ENCODE results near the gene PHLPP1.

The PHLPP1 gene

GRCh38 chr18:62852851-62853250 is 137.5 kb downstream of the PHLPP1 start:
- no peak for DNase-seq (ENCODE audit: low read depth)

GRCh38 chr18:62856294-62856693 is 141.0 kb downstream of the PHLPP1 start:
- DNase-seq (ENCODE audit: low read depth) = no peak

- DNase-seq (ENCODE audit: low read depth) = no peak
Measured at GRCh38 chr18:62857263-62857976, 142.1 kb downstream of the PHLPP1 start.

- DNase-seq (ENCODE audit: low read depth) = no peak
Measured at GRCh38 chr18:62860062-62860461, 144.7 kb downstream of the PHLPP1 start.

GRCh38 chr18:62862466-62862865 is 147.1 kb downstream of the PHLPP1 start:
- no peak for DNase-seq (ENCODE audit: low read depth)

- no peak for DNase-seq (ENCODE audit: low read depth)
Measured at GRCh38 chr18:62863579-62864001, 148.2 kb downstream of the PHLPP1 start.

GRCh38 chr18:62865498-62865897 is 150.2 kb downstream of the PHLPP1 start:
- no peak for DNase-seq (ENCODE audit: low read depth)

- DNase-seq (ENCODE audit: low read depth) = no peak
Measured at GRCh38 chr18:62867534-62867933, 152.2 kb downstream of the PHLPP1 start.

GRCh38 chr18:62868645-62869044 is 153.3 kb downstream of the PHLPP1 start:
- no peak for DNase-seq (ENCODE audit: low read depth)

GRCh38 chr18:62870643-62871042 is 155.3 kb downstream of the PHLPP1 start:
- DNase-seq (ENCODE audit: low read depth) = no peak

- DNase-seq (ENCODE audit: low read depth) = no peak
Measured at GRCh38 chr18:62875323-62875722, 160.0 kb downstream of the PHLPP1 start.

- no peak for DNase-seq (ENCODE audit: low read depth)
Measured at GRCh38 chr18:62876111-62876510, 160.8 kb downstream of the PHLPP1 start.

- no peak for DNase-seq (ENCODE audit: low read depth)
Measured at GRCh38 chr18:62876828-62877227, 161.5 kb downstream of the PHLPP1 start.

GRCh38 chr18:62877411-62878221 is 162.3 kb downstream of the PHLPP1 start:
- DNase-seq (ENCODE audit: low read depth) = no peak

- DNase-seq (ENCODE audit: low read depth) = no peak
Measured at GRCh38 chr18:62878305-62878704, 163.0 kb downstream of the PHLPP1 start.

- no peak for DNase-seq (ENCODE audit: low read depth)
Measured at GRCh38 chr18:62880034-62880433, 164.7 kb downstream of the PHLPP1 start.

- DNase-seq (ENCODE audit: low read depth) = no peak
Measured at GRCh38 chr18:62880673-62881364, 165.5 kb downstream of the PHLPP1 start.

- peak; percentile 85 for DNase-seq (ENCODE audit: low read depth)
Measured at GRCh38 chr18:62881509-62882016, 166.2 kb downstream of the PHLPP1 start.

- no peak for DNase-seq (ENCODE audit: low read depth)
Measured at GRCh38 chr18:62883937-62884735, 168.8 kb downstream of the PHLPP1 start.

GRCh38 chr18:62885804-62886203 is 170.5 kb downstream of the PHLPP1 start:
- DNase-seq (ENCODE audit: low read depth) = no peak

GRCh38 chr18:62894681-62895390 is 179.5 kb downstream of the PHLPP1 start:
- DNase-seq (ENCODE audit: low read depth) = no peak

Data from GM04504 (cell line).